Erythroblast (primary cell): ENCODE measurements around the gene GNAL.

Source experiments
- GATA1 ChIP-seq: IDR thresholded peaks from 2 replicates; pipeline ENCODE4 v1.6.1; 2011; ENCODE audit warnings: low read depth, mild to moderate bottlenecking, control low read depth, low read length, moderate library complexity
- POLR2A ChIP-seq: IDR thresholded peaks from 2 replicates; pipeline ENCODE4 v1.6.1; 2011; ENCODE audit warnings: mild to moderate bottlenecking, low read length

DNA sequence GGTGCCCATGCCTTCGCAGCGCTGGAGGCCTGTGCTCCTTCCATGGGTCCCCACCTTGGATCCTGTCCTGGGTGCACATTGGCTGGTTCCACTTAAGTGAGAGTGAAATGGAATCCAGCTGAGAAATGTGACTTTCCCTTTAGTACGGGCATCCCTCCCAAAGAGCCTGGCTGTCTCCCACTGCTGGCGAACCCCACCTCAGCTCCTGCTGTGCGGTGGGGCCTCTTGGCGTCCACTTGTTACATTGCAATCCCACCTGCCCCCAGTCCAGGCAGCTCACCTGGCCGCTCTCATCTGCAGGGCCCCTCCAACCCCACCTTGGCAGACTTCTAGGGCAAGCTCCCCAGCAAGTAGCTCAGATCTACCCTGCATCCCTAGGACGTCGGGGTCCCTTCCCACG is 35.5 kb upstream of the GNAL start:
- TF ChIP-seq POLR2A (no peak), GATA1 (no peak)
